SK-N-SH (cell line): ENCODE results near the gene ATG3.
"Not testable (repeated sequence)": the region's sequence is repeated elsewhere in the genome, so short reads cannot be mapped to it uniquely, and the experiment has no call there.

ENCODE experiments used
- CHD2 ChIP-seq: fragments of 150-350 bp; IDR thresholded peaks from 2 replicates; pipeline ENCODE4 v1.6.1; 2018; ENCODE audit warnings: low read length; ENCODE audit not compliant: partially characterized antibody
- EP300 ChIP-seq, 2 experiments: IDR thresholded peaks; 2 replicates each; pipeline versions ENCODE4 v1.4.0 to v1.6.1; 2012; ENCODE audit warnings: borderline replicate concordance in 1 of 2, low read depth in 1 of 2, low read length in 1 of 2
- NRF1 ChIP-seq: IDR thresholded peaks from 2 replicates; pipeline ENCODE4 v1.6.1; 2012; ENCODE audit warnings: low read depth, mild to moderate bottlenecking, low read length
- REST ChIP-seq: IDR thresholded peaks from 2 replicates; pipeline ENCODE4 v1.6.1; 2012; ENCODE audit warnings: mild to moderate bottlenecking, low read depth, low read length, moderate library complexity
- RFX5 ChIP-seq: IDR thresholded peaks from 2 replicates; pipeline ENCODE4 v1.6.1; 2012; ENCODE audit warnings: mild to moderate bottlenecking, improper control_type of control experiment, low read length
- RXRA ChIP-seq: IDR thresholded peaks from 2 replicates; pipeline ENCODE4 v1.4.0; 2012; ENCODE audit warnings: low read depth, mild to moderate bottlenecking, borderline replicate concordance
- SMC3 ChIP-seq: IDR thresholded peaks from 2 replicates; pipeline ENCODE4 v1.6.1; 2012; ENCODE audit warnings: low read depth, low read length, improper control_type of control experiment
- TAF1 ChIP-seq: IDR thresholded peaks from 2 replicates; pipeline ENCODE4 v1.6.1; 2012; ENCODE audit warnings: low read depth, mild to moderate bottlenecking, low read length, moderate library complexity, borderline replicate concordance
- USF2 ChIP-seq: fragments of 150-350 bp; IDR thresholded peaks from 2 replicates; pipeline ENCODE4 v1.6.1; 2017; ENCODE audit warnings: antibody characterized with exemption, low read length, low read depth, borderline replicate concordance
- YY1 ChIP-seq: IDR thresholded peaks from 2 replicates; pipeline ENCODE4 v1.4.0; 2012; ENCODE audit warnings: low read depth, mild to moderate bottlenecking
- TF ChIP-seq, protein P1 (sequence below): fragments of 200-600 bp; sonication (generic); IDR thresholded peaks from 2 replicates; pipeline ENCODE4 v1.6.1; 2017; ENCODE audit warnings: antibody characterized with exemption, mild to moderate bottlenecking, moderate library complexity
- TF ChIP-seq, protein P2 (sequence below): IDR thresholded peaks from 2 replicates; pipeline ENCODE4 v1.4.0; 2012; ENCODE audit warnings: low read depth

DNA sequence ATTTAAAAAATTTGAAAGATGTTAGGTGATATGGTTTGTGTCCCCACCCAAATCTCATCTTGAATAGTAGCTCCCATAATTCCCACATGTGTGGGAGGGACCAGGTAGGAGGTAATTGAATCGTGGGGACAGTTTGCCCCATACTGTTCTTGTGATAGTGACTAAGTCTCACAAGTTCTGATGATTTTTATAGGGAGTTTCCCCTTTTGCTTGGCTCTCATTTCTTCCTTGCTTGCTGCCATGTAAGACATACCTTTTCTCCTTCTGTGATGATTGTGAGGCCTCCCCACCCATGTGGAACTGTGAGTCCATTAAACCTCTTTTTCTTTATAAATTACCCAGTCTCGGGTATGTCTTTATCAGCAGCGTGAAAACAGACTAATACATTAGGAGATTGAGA is 42.8 kb downstream of the ATG3 start:
- TF ChIP-seq SMC3; RFX5; NRF1; EP300 (IDR thresholded peaks at IDR 0.05; ENCODE audit: borderline replicate concordance in 1 of 2, low read depth in 1 of 2, low read length in 1 of 2); USF2; TAF1; REST; YY1; RXRA; CHD2: not testable (repeated sequence)
- TF ChIP-seq, protein P1, sequence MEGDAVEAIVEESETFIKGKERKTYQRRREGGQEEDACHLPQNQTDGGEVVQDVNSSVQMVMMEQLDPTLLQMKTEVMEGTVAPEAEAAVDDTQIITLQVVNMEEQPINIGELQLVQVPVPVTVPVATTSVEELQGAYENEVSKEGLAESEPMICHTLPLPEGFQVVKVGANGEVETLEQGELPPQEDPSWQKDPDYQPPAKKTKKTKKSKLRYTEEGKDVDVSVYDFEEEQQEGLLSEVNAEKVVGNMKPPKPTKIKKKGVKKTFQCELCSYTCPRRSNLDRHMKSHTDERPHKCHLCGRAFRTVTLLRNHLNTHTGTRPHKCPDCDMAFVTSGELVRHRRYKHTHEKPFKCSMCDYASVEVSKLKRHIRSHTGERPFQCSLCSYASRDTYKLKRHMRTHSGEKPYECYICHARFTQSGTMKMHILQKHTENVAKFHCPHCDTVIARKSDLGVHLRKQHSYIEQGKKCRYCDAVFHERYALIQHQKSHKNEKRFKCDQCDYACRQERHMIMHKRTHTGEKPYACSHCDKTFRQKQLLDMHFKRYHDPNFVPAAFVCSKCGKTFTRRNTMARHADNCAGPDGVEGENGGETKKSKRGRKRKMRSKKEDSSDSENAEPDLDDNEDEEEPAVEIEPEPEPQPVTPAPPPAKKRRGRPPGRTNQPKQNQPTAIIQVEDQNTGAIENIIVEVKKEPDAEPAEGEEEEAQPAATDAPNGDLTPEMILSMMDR: not testable (repeated sequence)
- TF ChIP-seq, protein P2, sequence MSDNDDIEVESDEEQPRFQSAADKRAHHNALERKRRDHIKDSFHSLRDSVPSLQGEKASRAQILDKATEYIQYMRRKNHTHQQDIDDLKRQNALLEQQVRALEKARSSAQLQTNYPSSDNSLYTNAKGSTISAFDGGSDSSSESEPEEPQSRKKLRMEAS: not testable (repeated sequence)
